ENCODE results near the gene PTPRN2. TPM values are rescaled to one million over a fixed set of nuclear protein-coding genes. Genes with fewer than 3 reads are reported as not detected.

The PTPRN2 gene
- polyA plus RNA-seq, 1 of the 3 experiments (the other 2 are of a cell fraction) = 4.0 TPM

GRCh38 chr7:158186406-158186805 lies 401.2 kb downstream of the PTPRN2 start:
- H3K79me2 ChIP-seq (ENCODE audit: insufficient read depth) = no peaks in the 10 kb centered on the region
- no peak overlapping the region for H3K9ac ChIP-seq
- no peak for DNase-seq
- H3K4me1 ChIP-seq (ENCODE audit: control insufficient read depth in 1 of 2, insufficient read depth in 2 of 2, low read depth in 1 of 2, low read length in 1 of 2) = no peaks in the 10 kb centered on the region
- ChIA-PET POLR2A (no interaction called here), CTCF (interaction anchor here (0.6 kb wide), 1 partner anchor 79 kb away, joined by 3 read pairs; no protein-coding TSS in a partner anchor)
- WGBS (ENCODE audit: low lambda C conversion rate) = 66% methylated on average over 10 of the region's 12 CpGs
- no peak overlapping the region for H2AFZ ChIP-seq (ENCODE audit: low read depth)
- no peak overlapping the region for H3K27ac ChIP-seq (ENCODE audit: low read depth in 2 of 2, low read length in 1 of 2)
- no peaks in the 10 kb centered on the region for H3F3A ChIP-seq (replicated peaks; ENCODE audit: insufficient read depth)
- no peaks in the 10 kb centered on the region for H3K36me3 ChIP-seq (replicated peaks in 1 of 2; ENCODE audit: control insufficient read depth in 1 of 2, insufficient read depth in 2 of 2, low read length in 1 of 2)
- H3K27me3 ChIP-seq (ENCODE audit: insufficient read depth) = no peaks in the 10 kb centered on the region
- no peaks in the 10 kb centered on the region for H4K20me1 ChIP-seq (ENCODE audit: insufficient read depth)
- no peak for TF ChIP-seq MAX (IDR thresholded peaks at IDR 0.05; ENCODE audit: low read depth)
- no peak for TF ChIP-seq RAD21 (IDR thresholded peaks at IDR 0.05; ENCODE audit: low read length)
- TF ChIP-seq CTCF (IDR thresholded peaks at IDR 0.05) = no peak
- H3K9me2 ChIP-seq = no peaks in the 10 kb centered on the region
- no peaks in the 10 kb centered on the region for H3K9me3 ChIP-seq
- no peak overlapping the region for H3K4me2 ChIP-seq
- no peak overlapping the region for H3K4me3 ChIP-seq (ENCODE audit: low read depth in 2 of 2, low read length in 1 of 2)

- 66% methylated on average over 8 of the region's 8 CpGs for WGBS (ENCODE audit: low lambda C conversion rate)
- TF ChIP-seq GABPA (IDR thresholded peaks at IDR 0.05; ENCODE audit: low read depth) (no peak), NFIC (IDR thresholded peaks at IDR 0.05; ENCODE audit: borderline replicate concordance) (no peak), ZBTB33 (IDR thresholded peaks at IDR 0.05; ENCODE audit: borderline replicate concordance, low read depth) (no peak), RCOR1 (IDR thresholded peaks at IDR 0.05; ENCODE audit: low read length) (no peak), POLR2AphosphoS5 (IDR thresholded peaks at IDR 0.05; ENCODE audit: low read depth, low read length) (no peak), PBX3 (IDR thresholded peaks at IDR 0.05) (no peak), USF1 (IDR thresholded peaks at IDR 0.05; ENCODE audit: borderline replicate concordance, low read depth) (no peak), EZH2phosphoT487 (IDR thresholded peaks at IDR 0.05; ENCODE audit: borderline replicate concordance, low read depth) (no peak), MAX (IDR thresholded peaks at IDR 0.05; ENCODE audit: low read depth) (no peak), MEF2A (IDR thresholded peaks at IDR 0.05; ENCODE audit: borderline replicate concordance, low read depth) (no peak), USF2 (IDR thresholded peaks at IDR 0.05; ENCODE audit: borderline replicate concordance, low read depth, low read length) (no peak), FOXM1 (IDR thresholded peaks at IDR 0.05; ENCODE audit: low read depth) (no peak), FOSL2 (IDR thresholded peaks at IDR 0.05; ENCODE audit: borderline replicate concordance, low read depth) (no peak), CHD2 (IDR thresholded peaks at IDR 0.05; ENCODE audit: low read length, partially characterized antibody) (no peak), EP300 (IDR thresholded peaks at IDR 0.05; ENCODE audit: borderline replicate concordance in 1 of 2, low read depth in 1 of 2, low read length in 1 of 2) (no peak), RAD21 (IDR thresholded peaks at IDR 0.05; ENCODE audit: low read length) (no peak), YY1 (IDR thresholded peaks at IDR 0.05; ENCODE audit: low read depth) (no peak), IRF3 (IDR thresholded peaks at IDR 0.05; ENCODE audit: low read depth, low read length) (no peak)
Measured at GRCh38 chr7:158185653-158186052, 402.0 kb downstream of the PTPRN2 start.

More at GRCh38 chr7:158185653-158186052, 402.0 kb downstream of the PTPRN2 start:
- Histone ChIP-seq H3K4me2 (no peak overlapping the region), H4K20me1 (ENCODE audit: insufficient read depth) (no peaks in the 10 kb centered on the region), H3K9ac (no peak overlapping the region), H3K36me3 (replicated peaks in 1 of 2; ENCODE audit: control insufficient read depth in 1 of 2, insufficient read depth in 2 of 2, low read length in 1 of 2) (no peaks in the 10 kb centered on the region), H3K79me2 (ENCODE audit: insufficient read depth) (no peaks in the 10 kb centered on the region), H3K9me2 (no peaks in the 10 kb centered on the region), H3K4me3 (ENCODE audit: low read depth in 2 of 2, low read length in 1 of 2) (no peak overlapping the region), H3K27me3 (ENCODE audit: insufficient read depth) (no peaks in the 10 kb centered on the region), H3K27ac (ENCODE audit: low read depth in 2 of 2, low read length in 1 of 2) (no peak overlapping the region), H2AFZ (ENCODE audit: low read depth) (no peak overlapping the region), H3F3A (replicated peaks; ENCODE audit: insufficient read depth) (no peaks in the 10 kb centered on the region), H3K9me3 (peaks cover under 1% of the 10 kb centered on the region; the same call in 1 of the 2 replicates), H3K4me1 (ENCODE audit: control insufficient read depth in 1 of 2, insufficient read depth in 2 of 2, low read depth in 1 of 2, low read length in 1 of 2) (no peaks in the 10 kb centered on the region)
- no peak for DNase-seq
- ChIA-PET POLR2A (no interaction called here), CTCF (interaction anchor here (0.6 to 0.7 kb wide), 2 partner anchors 9 to 80 kb away, joined by 3 read pairs; no protein-coding TSS in a partner anchor)
